HL-60 (cell line): ENCODE measurements around the gene TBC1D24.

Experiments
- POLR2AphosphoS5 ChIP-seq: IDR thresholded peaks from 2 replicates; pipeline ENCODE4 v1.6.1; 2012; ENCODE audit warnings: low read depth
- REST ChIP-seq: IDR thresholded peaks from 2 replicates; pipeline ENCODE4 v1.6.1; 2012; ENCODE audit warnings: low read depth; ENCODE audit not compliant: insufficient replicate concordance
- TF ChIP-seq, protein P1 (sequence below): IDR thresholded peaks from one replicate; pipeline ENCODE4 v1.5.1; 2011; ENCODE audit warnings: low read length, control low read depth, inconsistent platforms; ENCODE audit not compliant: insufficient read depth

DNA sequence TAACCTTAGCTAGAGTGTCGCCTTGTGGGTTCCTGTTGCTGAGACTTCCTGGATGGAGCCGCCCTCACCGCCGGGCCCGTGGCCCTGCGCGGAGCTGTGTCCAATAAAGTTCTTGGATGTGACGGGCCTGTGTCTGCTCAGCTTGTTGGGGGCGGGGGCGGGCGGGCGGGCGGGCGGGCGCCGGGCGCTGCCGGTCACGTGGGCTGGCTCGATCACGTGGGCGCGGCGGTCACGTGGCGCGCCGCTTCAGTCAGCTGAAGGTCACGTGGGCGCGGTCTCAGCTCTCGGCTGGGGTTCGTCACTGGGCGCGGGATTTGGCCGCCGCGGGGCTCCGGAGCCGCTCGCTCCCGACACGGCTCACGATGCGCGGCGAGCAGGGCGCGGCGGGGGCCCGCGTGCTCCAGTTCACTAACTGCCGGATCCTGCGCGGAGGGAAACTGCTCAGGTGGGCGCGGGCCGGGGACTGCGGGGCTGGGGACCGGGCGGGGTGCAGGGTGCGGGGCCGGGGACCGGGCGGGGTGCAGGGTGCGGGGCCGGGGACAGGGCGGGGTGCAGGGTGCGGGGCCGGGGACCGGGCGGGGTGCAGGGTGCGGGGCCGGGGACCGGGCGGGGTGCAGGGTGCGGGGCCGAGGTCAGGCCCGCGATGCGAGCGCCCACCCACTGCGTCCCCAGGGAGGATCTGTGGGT, 45.3 kb downstream of the TBC1D24 start, which contains the start of gene AMDHD2:
- TF ChIP-seq, protein P1, sequence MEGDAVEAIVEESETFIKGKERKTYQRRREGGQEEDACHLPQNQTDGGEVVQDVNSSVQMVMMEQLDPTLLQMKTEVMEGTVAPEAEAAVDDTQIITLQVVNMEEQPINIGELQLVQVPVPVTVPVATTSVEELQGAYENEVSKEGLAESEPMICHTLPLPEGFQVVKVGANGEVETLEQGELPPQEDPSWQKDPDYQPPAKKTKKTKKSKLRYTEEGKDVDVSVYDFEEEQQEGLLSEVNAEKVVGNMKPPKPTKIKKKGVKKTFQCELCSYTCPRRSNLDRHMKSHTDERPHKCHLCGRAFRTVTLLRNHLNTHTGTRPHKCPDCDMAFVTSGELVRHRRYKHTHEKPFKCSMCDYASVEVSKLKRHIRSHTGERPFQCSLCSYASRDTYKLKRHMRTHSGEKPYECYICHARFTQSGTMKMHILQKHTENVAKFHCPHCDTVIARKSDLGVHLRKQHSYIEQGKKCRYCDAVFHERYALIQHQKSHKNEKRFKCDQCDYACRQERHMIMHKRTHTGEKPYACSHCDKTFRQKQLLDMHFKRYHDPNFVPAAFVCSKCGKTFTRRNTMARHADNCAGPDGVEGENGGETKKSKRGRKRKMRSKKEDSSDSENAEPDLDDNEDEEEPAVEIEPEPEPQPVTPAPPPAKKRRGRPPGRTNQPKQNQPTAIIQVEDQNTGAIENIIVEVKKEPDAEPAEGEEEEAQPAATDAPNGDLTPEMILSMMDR: no peak
- TF ChIP-seq POLR2AphosphoS5: peak; percentile 93
- TF ChIP-seq REST: no peak
